NCI-H2196 treated with DMSO at 0.1 percent for 48 hours (cell line): ENCODE results near the gene AK5.

Source experiments
- DNase-seq: peaks from one replicate; lab custom pipeline; 2025; ENCODE audit not compliant: unreplicated experiment; lab: John Stamatoyannopoulos, UW

Gene AK5

GRCh38 chr1:77350012-77350770, 68.4 kb downstream of the AK5 start:
- DNase-seq, result no peak

GRCh38 chr1:77354536-77354935, 72.7 kb downstream of the AK5 start:
- DNase-seq, result no peak

DNA sequence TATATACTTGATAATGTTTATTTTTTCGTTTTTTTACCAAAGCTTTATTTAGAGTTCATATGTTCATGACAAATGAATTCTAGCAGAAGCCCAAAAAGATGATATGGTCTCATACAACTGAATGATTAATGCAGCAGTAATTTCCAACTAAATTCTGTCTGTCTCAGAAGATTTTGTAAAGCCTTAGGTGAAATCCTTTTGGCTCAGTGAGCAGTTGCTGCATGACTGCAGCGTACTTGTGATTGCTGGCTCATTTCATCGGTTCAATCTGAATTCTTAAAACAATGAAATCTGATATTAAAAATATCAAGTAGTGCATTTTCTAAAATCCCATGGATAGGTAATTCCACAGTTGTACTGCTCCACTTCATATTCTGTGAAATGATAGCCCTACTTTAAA, 73.2 kb downstream of the AK5 start:
- DNase-seq, result no peak

DNA sequence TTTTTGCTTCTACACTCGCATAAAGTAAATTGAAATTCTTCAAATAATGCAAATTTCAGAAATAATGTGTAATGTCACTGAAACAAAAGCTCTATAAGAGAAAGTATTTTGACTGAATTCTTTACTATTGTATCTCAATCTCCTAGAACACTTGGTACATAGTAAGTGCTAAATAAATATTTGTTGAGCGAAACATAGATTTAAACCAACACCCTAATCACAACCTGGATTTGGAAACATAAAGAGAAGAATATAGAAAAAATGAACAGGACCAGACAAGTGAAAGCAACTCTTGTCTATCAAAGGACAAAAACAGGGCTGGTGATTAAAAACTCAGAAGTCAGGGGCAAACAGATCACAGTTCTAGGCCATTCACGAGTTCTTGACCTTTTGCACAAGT, 74.3 kb downstream of the AK5 start:
- DNase-seq, result no peak

DNA sequence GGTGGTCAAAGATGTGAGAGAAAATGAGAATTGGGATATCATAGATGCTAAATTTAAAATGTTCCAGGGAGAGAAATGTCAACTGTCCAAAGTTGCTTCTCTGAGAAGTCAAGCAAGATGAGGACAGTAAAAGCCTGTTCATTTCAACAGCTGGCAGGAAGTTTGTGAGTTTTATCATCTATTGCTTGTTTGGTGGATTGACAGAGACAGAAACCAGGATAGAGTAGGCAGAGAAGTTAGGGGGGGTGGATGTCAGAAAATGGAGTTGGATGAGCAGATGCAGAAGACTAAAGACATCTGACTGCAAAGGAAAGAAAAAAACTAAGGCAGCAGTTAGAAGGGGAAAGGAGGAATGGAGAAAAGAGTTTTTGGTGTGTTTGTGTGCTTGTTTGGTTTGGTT, 78.4 kb downstream of the AK5 start:
- DNase-seq, result no peak

- DNase-seq, result no peak
Observed at GRCh38 chr1:77361621-77362020, 79.8 kb downstream of the AK5 start.

- no peak for DNase-seq
Observed at GRCh38 chr1:77370161-77370560, 88.3 kb downstream of the AK5 start.

DNA sequence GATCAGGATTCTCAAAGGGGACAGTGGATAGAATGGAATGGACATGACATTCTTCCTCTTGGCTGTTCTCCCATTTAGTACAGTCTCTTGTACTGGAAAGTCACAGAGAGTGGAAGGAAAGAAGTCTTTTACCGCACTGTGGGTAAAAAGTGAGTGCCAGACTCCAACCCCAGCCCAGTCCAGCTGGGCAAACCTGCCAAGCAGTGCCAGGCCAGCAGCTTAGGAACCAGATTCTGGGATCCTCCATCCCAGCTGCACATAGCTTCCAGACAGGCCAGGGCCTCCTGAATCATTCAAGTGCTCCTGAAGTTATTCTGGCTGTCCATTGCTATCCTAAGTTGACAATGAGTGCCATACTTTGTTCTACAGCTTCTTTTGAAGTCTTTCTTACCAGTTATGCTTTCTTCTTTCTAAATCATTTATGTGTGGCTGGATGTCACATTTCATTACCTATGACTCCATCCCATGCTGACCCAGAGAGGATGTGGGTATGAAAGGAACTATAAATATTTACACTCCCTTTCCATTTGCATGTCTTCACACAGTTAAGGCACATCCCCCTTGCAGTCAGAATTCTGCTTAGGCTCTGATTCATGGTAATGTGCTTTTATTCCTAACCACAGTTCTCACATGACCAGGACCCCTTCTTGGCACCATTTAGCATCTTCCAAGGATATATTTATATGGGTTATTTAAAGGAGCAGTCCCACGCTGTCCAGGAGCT, 88.9 kb downstream of the AK5 start:
- DNase-seq, result no peak

GRCh38 chr1:77371396-77371795, 89.6 kb downstream of the AK5 start:
- no peak for DNase-seq

GRCh38 chr1:77373702-77374101, 91.9 kb downstream of the AK5 start:
- DNase-seq, result no peak

GRCh38 chr1:77375541-77375940, 93.7 kb downstream of the AK5 start:
- no peak for DNase-seq

GRCh38 chr1:77375990-77376389, 94.2 kb downstream of the AK5 start:
- DNase-seq, result no peak

DNA sequence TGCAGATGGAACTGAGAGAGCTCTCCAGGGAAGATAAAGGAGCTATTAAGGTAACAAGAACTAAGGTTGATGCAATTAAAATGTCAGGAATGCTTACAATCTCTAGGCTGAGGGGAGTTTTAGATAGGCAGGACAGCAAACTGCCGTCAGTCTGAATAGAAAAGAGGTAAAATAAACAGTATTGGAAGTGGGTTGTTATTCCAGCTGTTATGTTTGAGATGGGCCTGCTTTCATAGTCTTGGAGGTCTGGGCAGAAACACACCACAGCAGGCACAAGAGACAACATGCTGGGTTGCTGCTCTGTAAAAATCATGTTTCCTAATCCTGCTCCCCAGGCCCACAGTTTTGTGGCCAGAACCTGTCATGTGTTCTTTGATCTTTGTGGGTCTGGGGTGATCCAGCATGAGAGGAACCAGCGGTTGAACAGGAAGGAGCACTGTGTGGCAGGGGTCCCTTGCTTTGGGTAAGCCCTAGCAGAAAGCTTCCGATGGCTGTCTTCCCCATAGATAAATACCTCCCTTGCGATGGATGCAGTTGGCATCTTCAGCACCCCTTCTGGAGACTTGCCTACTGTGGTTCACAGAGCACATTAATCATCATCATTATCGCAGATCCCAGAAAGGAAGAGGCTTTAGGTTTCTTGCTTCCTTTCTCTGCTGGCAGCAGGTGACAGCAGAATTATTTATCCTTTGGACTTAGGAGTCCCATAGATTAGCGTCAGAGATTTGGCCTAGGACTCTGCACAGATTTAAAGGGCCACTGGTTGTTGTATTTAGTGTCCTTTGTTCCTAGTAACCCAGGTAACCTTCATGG, 97.1 kb downstream of the AK5 start:
- no peak for DNase-seq

GRCh38 chr1:77382366-77382765, 100.5 kb downstream of the AK5 start:
- DNase-seq, result no peak

DNA sequence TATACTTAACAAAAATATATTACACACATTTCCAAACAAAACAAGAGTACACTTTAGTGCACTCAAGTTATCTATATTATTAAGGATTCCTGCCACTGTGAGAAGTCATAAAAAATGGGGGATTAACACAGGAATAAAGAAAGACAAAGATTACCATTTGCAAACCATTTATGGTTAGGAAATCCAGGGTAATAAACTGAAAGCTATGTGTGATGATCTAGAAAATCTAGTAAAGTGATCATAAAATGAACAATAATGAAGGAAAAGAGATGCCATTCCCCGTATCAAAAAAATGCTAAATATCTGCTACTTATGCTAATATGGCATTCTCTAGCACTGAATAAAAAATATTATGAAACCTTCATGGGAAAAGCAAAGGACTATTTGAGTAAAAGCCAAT, 101.4 kb downstream of the AK5 start:
- no peak for DNase-seq

GRCh38 chr1:77385551-77385950, 103.7 kb downstream of the AK5 start:
- DNase-seq, result no peak

- no peak for DNase-seq
Observed at GRCh38 chr1:77386276-77386675, 104.5 kb downstream of the AK5 start.

GRCh38 chr1:77387553-77387952, 105.7 kb downstream of the AK5 start:
- no peak for DNase-seq

DNA sequence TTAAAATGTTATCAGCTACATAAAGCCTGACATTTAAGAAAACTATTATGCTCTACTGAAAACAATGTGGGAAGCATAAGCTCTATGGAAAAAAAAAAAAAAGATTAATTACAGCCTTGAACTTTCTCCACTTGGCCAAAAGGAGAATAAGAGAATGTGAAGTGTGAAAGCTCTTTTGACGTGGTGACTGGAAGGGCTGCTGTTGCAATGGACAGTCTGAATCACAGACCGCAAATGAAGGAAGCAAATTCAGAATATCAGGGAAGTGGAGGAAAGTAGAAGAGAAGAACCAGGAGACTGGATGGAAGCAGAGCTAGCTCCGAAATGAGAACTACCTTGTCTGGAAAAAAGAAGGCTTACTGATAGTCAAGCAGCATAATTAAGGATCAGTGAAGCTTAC, 106.8 kb downstream of the AK5 start:
- DNase-seq, result no peak

GRCh38 chr1:77392486-77392885, 110.7 kb downstream of the AK5 start:
- DNase-seq, result no peak

DNA sequence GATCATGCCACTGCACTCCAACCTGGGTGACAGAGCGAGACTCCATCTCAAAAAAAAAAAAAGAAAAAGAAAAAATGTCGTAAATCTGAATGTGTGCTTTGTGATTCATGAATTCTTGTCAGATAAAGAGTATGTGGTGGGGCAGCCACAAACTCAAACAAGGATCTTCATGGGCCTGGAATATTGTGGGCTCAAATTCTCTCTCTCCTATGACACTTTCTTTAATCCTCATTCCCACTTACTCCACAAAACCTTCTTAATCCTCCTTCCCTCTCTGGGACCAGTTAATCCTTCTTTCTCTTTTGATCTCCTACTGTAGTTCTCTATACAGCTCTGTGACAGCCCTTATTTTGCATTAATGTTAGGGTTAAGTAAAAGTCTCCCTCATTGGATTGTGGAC, 112.3 kb downstream of the AK5 start:
- DNase-seq, result no peak

GRCh38 chr1:77395051-77395450, 113.2 kb downstream of the AK5 start:
- no peak for DNase-seq
